Epithelial cell of proximal tubule (primary cell): ENCODE data around the gene SPP1. TPM values are rescaled to one million over a fixed set of nuclear protein-coding genes. Genes with fewer than 3 reads are reported as not detected.

Experiments
- DNase-seq: peaks from one replicate; pipeline ENCODE4 v3.0.0-alpha.2; 2011; ENCODE audit warnings: low read depth
- H3K4me3 ChIP-seq: 2 replicates; pipeline ENCODE4 v1.5.1; 2011; ENCODE audit warnings: low read depth, mild to moderate bottlenecking, low read length
- total RNA-seq: library from RNA; depleted of rRNA; stranded (reverse); fragments of >200 nt; gene quantifications from 2 replicates; pipeline ENCODE4 v1.2.3, GENCODE V29; 2015
- TF ChIP-seq, protein P1 (sequence below): conservative IDR thresholded peaks from 2 replicates; pipeline ENCODE4 v1.5.1; 2012; ENCODE audit warnings: low read depth, mild to moderate bottlenecking, low read length

SPP1 gene
- total RNA-seq, 1 donor from 2014 or later: 694 TPM

DNA sequence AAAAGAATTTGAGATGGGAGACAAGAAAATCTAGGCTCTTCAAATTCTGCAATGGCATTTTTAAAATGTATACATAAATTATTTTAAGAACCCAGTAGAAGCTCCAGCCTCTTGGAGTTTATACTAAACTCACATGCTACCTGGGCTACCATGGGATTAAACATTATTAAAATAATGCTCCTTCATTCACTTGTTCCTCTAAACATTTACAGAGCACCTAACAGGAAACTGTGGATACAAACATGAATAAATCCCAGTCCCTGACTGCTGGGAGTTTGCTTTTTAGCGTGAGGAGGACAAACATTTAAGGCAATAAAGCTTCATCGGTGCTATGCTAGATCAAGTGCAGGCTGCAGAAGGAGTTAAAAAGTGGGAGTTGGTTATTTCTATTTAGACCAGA is 5.4 kb upstream of the SPP1 start:
- no peak for DNase-seq
- TF ChIP-seq, protein P1, sequence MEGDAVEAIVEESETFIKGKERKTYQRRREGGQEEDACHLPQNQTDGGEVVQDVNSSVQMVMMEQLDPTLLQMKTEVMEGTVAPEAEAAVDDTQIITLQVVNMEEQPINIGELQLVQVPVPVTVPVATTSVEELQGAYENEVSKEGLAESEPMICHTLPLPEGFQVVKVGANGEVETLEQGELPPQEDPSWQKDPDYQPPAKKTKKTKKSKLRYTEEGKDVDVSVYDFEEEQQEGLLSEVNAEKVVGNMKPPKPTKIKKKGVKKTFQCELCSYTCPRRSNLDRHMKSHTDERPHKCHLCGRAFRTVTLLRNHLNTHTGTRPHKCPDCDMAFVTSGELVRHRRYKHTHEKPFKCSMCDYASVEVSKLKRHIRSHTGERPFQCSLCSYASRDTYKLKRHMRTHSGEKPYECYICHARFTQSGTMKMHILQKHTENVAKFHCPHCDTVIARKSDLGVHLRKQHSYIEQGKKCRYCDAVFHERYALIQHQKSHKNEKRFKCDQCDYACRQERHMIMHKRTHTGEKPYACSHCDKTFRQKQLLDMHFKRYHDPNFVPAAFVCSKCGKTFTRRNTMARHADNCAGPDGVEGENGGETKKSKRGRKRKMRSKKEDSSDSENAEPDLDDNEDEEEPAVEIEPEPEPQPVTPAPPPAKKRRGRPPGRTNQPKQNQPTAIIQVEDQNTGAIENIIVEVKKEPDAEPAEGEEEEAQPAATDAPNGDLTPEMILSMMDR: no peak
- H3K4me3 ChIP-seq: no peak overlapping the region

DNA sequence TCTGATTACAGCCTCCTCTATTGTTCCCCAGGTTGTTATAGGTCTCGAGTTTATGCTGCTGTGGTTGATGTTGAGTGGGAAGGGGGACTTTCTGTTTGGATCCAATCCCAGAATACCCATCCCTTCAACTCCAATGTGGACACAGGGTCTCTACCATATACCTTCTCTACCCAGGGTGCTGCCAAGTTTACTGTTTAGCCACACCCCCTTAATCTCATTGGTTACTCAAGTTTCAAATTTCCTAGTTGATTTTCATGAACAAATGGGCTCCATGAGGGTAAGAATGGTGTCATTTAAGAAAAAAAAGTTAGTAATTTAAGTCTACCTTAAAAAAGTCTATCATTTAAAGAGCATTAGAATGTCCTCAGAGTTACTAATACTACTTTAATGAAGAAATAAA is 3.6 kb upstream of the SPP1 start:
- H3K4me3 ChIP-seq: no peak overlapping the region
- no peak for DNase-seq
- TF ChIP-seq, protein P1: no peak

DNA sequence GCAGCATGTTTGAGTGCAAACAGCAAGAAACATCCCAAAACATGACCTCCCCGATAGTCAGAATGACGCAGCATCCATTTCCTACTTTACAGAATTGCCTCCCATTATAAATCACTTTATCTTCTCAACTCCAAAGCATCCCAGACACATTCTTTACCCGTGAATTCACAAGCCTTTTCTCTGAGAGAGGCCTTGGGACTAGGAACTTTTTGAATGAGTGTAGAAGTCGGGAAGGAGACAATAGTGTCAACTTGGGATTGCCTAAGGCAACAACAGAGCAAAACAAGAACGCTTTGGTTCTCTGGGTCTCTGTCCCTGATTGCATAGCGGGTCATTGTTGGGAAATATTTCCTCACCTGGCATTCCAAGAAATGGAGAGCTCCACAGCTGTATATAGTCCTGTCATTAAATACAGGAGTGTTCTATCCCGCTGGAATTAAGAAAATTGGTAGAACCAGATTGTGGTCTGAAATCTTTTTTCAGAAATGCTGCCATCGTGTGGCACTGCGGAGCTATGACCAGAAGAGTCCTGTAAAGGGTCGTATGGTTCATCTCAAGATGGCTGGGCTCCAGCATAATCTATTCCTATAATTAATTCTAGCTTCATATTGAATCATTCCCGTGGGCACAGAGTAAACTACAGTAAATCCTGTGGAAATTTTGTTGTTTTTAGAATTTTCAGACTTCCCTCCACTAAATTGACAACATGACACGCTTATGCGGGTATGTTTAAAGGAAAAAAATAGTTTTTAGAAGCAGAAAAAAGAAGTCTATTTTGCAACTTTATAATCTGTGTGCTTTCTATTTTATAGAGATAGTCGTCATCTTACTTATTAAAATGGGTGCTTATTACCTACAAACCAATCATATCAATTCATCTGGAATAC is 2.0 kb upstream of the SPP1 start:
- peak overlapping the region; percentile 39 for H3K4me3 ChIP-seq
- DNase-seq: peak; percentile 82
- TF ChIP-seq, protein P1: peak; percentile 87

DNA sequence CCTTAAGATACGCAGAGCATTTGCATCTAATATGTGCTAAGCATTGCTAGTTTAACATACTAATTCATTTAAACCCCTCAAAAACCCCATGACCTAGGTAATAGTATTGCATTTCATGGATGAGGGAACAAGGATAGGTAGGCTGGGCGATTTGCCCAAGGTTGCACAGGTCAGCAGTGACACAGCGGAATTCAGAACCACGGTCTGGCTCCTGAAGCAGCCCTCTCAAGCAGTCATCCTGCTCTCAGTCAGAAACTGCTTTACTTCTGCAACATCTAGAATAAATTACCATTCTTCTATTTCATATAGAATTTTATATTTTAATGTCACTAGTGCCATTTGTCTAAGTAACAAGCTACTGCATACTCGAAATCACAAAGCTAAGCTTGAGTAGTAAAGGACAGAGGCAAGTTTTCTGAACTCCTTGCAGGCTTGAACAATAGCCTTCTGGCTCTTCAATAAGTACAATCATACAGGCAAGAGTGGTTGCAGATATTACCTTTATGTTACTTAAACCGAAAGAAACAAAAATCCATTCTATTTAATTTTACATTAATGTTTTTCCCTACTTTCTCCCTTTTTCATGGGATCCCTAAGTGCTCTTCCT is 555 bp upstream of the SPP1 start:
- DNase-seq: peak; percentile 84
- H3K4me3 ChIP-seq: peak overlapping the region; percentile 87
- TF ChIP-seq, protein P1: no peak

DNA sequence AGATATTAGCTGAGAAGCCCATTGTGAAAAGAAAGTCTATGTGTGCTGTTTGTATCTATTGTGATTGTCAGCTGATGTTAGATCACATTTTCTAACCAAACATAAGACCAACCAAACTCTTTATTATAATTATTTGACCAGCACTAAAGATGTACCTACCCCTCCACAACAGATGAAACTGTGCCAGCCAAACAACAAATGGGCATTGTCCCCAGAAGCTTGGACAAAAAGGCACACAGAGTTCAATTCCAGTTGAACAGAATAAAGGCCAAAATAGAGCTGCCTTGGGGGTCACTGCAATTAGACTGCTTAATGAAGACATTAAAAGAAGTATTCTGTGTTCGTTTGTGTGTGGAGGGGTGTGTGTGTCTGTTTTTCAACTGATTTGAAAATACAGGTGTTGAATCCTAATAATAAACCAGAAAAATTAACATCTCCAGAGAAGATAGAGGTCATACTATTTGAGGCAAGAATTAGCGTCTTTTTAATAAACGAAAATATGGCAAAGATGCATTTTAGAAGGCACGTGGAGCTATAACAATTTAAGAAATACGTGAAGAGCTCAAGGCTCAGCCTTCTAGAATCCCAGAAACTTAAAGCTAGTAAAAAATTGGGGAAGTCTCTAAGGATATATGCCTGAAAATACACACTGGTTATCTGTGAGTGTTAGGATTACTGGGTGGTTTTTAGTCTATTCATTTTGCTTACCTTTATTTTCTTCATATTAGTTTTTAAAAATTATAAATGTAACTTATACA is 2.2 kb downstream of the SPP1 start:
- TF ChIP-seq, protein P1: no peak
- peak overlapping the region; percentile 87 for H3K4me3 ChIP-seq
- DNase-seq: no peak

DNA sequence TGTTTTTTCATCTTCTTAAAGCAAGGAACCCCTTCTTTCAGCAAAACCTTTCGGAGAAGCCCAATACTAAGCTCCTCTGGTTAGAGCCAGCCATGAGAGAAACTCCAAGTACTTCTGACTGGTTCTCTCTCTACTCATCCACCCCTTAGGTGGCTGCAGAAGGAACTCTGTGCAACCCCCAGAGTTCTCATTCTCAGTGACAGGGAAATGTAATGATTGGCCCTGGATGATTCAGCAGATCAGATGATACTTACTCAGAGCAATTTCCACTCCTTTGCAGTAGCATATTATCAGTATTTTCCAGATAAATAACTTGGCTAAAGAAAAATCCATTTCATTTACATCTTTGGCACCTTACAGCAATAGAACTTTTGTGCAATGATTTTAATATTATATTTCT is 3.2 kb downstream of the SPP1 start:
- TF ChIP-seq, protein P1: no peak
- DNase-seq: no peak
- H3K4me3 ChIP-seq: peak overlapping the region; percentile 87
